HG03575 (cell line): ENCODE data around the gene CRYL1.

Experiments
- ATAC-seq: cut with Tn5 transposase; IDR thresholded peaks from one replicate; pipeline ENCODE4 v1.9.1; 2021; ENCODE audit not compliant: unreplicated experiment, insufficient number of reproducible peaks, low FRiP score; ENCODE audit errors: extremely low read depth

Gene CRYL1

DNA sequence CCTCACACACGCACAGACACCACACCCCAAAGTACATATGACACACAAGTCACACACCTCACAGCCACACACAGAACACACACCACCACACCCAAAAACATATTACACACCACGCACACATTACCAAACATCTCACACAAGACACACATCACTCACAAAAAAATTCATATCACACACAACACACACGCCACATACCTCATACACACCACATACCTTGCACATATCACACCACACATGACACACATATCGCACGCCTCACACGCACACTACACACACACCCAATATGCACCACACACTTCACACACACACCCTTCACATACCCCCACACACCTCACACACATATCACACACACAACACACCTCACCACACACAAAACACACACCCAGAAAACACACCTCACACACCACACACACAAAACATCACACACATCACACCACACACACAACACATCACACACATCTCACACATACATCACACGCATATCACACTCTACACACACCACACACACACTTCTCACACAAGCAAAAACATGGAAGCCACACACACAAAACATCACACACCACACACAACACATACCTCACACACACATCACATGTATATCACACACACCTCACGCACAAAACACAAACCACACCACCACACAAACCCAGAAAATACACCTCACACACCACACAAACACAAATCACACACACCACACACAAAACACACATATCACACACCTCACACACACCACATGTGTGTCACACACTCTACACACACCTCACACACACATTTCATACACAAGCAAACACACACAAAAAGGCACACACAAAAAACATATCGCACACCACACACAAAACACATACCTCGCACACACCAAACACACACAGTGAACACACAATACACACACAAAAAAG, 132.1 kb downstream of the CRYL1 start:
- no peak for ATAC-seq

DNA sequence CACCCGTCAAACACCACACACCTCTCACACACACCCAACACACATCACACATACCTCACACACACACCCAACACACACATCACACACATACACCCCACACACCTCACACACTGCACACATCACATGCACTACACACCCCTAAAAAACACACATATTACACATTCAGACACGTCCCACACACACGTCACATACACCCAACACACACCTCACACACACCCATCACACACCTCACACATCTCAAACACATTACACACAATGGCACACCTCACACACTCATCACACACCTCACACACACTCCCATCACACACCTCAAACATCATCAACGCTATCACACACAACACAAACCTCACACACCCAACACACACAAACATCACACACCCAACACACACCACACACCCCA, 133.1 kb downstream of the CRYL1 start:
- ATAC-seq = no peak

DNA sequence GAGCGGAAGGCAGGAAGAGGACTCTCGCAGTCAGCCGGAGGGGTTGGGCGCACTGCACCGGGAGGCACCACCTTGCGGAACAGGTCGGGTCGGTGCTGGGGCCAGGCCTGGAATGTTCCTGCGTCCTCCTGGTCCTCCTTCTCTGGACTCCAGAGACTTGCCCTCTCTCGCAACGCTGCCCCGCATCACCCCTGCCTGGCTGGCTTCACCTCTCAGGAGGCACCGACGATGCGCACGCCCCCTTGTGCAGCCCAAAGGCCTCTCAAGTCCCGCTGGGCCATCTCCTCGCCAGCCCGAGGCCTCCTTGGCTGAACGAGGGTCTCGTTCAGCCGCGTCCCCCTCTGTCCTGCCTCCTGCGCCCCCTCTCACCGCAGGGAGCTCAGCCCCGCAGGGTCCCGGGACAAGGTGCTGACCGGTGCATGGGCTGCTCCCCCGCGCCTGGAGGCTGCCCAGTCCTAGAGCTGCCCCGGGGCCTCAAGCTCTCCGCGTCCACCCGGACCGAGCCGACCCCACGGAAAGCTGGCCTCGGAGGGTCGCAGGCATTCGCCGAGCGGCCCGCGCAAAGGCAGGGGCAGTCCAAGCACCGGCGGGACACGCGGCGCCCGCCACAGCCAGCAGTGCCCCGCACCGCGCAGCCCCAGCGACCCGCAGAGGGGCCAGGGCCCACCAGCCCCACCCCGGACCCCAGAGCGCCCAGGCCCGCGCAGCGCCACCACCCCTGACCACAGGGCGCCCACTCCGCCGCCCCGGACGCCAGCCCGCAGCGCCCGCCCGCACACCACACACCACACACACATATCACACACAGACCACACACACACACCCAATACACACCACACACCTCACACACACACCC, 133.8 kb downstream of the CRYL1 start:
- no peak for ATAC-seq

DNA sequence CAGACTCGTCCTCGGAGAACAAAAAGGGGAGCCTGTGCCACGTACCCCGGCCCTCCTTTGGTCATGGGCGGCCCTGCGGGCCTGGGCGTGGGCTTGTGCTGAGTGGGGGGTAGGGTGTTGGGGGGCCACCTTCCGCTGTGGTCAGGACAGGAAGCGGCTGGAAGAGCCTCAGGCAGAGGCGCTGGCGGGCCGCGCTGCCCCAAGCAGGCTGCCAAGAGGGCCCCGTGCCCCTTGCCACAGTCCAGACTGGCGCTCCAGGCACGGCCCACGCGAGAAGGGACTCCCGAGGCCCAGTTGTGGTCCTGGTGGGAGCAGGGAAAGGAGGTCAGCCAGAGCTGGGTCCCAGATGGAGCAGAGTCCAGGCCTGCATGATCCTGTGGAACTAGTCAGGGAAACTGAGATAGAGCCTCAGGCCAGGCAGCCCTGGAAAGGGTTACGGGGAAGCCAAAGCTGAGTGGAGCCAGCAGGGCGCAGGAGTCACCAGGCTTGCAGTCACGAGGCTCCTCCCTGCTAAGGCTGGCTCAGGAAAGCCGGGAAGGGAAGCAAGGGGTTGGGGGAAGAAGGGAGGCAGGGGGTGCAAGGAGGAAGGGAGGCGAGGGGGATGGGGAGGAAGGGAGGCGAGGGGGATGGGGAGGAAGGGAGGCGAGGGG, 135.0 kb downstream of the CRYL1 start:
- ATAC-seq = no peak

DNA sequence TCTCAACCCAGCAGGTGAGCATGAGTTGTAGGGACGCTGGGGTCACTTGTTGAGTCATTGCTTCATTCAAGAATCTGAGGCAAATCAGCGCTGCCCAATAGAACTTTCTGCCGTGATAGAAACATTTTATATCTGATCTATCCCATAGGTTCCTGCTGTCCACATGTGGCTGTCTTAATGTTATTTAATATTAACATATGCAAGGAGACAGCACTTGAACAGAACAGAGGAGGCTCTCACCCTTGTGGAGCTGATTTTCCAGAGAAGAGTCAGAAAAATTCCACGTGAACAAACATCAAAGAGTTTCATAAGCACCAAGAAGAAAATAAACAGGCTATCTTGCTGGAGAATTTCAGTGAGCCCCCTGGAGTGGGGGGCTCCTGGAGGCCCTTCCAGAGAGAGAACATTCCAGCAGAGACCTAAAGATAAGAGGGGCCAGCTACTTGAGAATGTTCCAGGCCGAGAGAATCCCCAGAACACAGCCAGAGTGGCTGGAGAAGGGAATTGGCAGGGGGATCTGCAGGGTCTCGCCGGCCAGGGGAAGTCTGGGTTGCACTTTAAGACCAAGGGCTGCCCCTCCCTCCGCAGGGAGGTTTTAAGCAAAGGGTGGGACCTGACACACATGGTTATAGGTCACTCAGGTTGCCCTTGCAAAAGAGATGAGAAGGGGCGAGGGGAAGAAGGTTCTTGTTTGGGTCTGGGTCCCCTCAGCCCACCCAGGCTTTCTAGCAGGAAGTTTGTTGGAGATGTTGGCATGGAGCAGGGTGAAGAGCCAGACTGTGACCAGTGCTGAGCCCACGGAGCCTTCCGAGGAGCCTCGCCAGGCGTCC, 135.7 kb downstream of the CRYL1 start:
- ATAC-seq = no peak

DNA sequence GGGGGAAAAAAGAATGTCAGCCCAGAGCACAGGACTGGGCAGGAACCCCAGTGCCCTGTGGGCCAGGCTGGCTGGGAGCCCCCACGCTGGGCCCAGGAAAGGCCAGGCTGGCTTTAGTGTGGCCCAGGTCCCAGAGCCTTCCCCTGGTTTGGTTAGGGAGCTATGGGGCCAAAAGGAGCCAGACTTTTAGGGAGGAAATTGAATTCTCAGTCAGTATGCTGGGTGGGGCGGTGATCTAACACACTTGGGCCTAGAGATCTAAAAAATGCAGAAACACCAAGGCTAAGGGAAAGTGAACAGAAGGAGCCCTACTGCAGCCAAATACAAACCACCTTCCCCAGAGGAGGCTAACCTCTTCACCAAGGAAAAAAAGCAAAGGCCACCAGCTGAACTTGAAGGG, 137.5 kb downstream of the CRYL1 start:
- ATAC-seq = no peak

DNA sequence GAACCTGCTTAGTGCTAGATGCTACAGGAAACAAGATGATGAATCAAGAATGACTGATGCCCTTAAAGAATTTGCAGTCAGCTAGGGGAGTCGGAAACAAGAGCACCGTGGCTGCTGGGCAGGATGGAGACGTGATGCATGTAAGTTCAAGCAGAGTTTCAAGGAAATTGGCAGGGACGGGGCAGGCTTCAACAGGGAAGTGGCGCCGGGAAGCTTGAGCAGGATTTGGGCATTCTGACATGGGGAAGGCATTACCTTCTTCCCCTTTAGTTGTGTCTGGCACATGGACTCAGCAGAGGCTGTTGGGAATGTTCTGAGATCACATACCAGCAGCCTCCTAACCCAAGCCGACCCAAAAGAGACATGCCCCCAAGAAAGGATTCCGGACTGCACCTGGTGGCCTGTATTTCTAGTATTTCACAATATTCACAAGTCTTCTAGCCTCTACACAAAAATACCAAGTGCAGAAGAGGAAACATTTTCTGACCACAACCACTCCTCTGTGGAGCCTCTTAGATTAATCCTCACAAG, 138.2 kb downstream of the CRYL1 start:
- ATAC-seq = no peak

DNA sequence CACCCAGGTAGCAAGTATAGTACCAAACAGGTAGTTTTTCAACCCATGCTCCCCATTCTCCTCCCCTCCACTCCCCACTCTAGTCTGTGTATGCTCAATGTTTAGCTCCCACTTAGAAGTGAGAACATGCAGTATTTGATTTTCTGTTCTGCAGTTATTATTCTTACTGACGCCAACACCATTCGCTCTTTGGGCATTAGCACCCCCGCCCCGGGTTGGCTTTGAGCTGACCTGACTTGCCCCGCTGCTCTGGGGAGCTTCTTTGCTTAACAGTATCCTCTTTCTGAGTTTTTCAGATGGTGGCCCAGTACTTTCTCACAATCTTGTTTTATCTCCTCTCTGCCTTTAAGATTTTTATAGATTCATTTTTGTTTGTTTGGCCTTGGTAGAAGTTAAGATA, 138.7 kb downstream of the CRYL1 start:
- no peak for ATAC-seq

DNA sequence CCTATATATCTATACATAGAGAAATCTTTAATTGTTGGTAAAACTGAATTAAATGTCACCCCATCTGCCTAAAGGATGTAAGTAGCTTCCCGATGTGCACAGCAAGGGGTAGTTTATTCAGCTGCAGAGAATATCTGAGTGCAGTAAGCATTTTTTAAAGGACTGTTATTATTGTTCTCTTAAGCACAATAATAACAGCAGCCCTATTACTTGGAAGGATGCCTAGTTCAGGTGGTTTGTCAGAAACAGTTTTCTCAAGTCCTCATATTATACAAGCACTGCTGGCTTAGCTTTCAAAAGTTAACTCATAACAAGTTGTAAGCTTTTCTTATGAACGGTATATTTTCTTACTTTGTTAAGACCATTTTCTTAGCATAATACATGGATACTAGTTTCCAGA, 142.6 kb downstream of the CRYL1 start:
- no peak for ATAC-seq

DNA sequence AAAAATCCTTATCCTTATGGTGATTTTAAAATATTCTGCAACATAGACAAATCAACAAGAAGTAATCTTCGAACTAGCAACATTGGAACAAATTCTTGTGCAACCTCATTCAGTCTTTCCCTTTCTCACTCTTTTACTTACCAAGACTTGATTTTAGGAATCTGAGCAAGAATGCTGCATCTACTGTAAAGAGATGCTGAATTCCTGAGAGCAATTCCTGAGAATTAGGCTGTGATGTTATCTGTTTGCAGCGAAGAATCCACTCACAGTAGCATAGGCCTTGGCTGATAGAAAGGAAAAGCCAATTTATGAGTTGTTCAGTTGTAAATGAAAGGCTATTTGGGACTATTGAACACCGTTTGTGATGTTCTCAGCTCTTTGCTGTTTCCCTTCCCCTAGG, 144.3 kb downstream of the CRYL1 start:
- no peak for ATAC-seq

DNA sequence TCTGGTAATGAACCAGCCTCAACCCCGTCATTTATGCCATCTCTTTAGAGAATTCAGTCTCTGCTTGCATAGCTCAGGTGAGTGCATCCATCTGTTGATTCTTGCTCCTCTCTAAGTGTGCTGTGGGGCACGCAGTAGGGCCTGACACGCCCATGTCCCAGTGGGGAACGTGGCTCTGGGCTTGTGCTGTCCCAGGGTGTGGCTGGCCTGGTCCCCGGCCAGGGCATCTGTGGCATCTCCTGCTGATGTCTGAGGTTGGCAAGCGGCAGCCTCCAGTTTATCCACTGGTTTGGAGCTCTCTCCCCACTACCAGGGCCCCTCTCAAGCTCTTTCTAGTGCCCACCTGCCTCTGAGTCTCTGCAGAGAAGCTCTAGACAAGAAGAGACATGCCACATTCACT, 146.9 kb downstream of the CRYL1 start:
- no peak for ATAC-seq

DNA sequence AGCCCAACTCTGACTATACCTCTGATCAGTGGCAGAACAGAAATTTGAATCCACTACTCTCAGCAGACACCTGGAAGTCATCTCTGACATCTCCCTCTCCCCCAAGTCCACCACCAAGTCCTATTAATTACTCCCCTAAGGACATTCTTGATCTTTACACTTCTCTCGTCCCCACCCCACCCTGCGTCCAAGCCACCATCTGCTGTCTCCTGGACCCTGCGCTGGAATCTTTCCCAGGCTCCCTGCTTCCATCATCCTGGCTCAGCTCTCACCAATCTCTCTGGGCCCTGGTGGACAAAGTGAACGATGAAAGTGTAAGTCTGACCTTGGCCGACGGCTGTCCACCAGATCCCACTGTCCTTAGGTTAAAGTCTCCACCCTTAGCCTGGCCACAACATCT, 147.9 kb downstream of the CRYL1 start:
- no peak for ATAC-seq

DNA sequence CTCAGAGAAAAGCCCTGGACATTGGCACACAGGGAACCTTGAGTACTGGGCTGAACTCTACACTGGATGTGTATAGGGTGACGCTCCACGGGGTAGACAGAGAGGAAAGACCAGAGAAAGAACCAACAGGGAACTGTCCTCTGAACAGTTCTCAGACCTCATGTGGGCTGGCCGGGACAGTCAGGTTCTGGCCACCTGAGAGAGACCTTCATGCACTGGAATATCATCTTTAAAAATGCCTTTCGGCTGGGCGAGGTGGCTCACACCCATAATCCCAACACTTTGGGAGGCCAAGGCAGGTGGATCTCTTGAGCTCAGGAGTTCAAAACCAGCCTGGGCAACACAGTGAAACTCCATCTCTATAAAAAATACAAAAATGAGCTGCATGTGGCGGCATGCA, 149.8 kb downstream of the CRYL1 start:
- no peak for ATAC-seq

DNA sequence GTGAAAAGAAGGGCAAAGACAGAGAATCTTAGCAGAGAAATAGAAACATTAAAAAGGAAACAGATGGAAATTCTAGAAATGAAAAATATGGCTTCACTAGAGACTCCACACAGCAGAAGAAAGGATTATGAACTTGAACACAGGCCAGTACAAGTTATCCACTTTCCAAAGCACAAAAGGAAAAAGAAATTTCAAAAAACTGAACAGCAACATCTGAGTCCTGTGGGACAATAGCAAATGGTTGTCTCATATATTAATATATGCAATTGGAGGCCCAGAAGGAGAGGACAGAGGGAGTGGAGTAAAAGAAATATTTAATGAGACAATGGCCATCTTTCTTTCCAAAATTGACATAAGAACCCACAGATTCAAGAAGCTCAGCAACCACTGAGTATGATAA, 151.8 kb downstream of the CRYL1 start:
- ATAC-seq = no peak

DNA sequence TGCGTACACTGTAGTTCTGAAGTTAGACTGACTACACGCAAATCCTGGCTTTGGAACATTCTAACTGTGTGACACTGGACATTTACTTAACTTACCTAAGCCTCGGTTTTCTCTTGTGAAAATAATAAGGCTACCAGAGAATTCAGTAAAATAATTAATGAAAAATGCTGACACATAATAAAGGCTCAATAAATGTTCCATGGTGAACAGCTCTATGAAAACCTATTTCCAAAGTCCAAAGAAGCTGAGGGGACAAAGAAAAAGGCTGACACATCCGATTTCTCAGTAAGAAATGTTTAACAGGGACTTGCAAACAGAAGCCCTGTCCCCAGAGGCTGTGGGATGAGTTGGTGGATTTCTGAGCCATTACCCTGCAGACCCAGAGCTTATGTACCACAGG, 153.8 kb downstream of the CRYL1 start:
- ATAC-seq = no peak

DNA sequence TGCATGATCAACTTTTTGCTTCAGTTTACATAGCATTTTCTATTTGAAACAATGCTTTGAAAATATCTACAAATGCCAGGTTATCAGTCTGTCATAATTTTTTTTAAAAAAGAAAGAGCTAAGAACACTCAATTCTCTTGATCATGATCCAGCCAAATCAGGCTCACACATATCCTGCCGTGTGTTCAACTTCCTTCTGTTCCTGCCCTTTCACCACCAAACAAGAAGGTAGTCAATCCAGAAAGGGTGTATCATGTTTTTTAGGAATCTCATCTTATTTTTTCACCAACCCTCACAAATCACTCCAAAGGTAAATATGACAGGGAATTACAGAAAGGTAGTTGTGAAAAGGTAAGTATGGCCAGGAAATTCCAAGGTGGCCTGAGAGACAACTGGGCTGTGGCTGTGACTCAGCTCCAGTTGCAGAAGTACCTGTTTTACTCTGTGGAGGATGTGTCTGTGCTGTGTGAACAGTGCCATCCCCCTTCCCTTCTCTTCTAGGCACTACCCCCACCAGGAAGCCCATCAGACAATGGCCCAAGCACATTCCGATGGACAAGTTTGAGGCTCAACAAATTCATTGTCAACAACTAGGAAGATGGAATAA, 154.7 kb downstream of the CRYL1 start:
- no peak for ATAC-seq

DNA sequence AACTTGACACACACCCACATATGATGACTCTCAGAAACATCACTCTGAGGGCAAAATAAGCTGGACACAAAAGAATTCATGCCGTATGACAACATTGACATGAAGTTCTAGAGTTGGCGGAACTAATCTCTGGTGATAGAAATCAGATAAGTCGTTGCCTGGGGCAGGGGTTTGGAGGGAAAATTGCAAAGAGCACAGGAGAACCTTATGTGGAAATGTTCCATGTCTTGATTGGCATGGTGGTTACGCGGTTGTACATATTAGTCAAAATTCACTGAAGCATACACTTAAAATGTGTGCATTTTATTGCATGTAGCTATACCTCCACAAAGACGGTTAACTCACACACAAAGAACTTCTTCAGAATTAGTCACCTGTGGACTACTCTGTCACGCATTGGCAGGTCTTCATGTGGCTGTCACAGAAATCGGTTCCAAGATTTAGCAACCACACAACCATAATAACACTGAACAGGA, 155.7 kb downstream of the CRYL1 start:
- ATAC-seq = no peak

DNA sequence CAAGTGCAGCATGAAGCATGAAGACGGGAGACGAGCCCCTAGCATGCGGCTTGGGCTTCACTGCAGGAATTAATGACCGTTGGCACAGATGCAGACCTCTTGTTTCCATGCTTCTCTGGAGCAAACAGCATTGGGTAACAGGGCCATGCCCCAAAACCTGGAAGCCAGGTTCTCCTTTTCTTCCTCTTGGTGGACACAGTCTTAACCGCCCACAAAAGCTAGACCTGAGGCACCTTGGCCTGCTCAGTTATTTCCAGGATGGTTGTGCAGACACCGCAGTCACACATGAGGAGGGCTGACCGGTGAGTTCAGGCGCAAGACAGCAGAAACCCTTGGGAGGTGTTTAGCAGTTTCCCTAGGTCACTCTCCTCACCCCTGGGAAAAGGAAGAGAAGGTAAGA, 159.6 kb downstream of the CRYL1 start:
- ATAC-seq = no peak
